T-cell (primary cell): ENCODE measurements around the gene PRKAG2. TPM values are rescaled to one million over a fixed set of nuclear protein-coding genes. Genes with fewer than 3 reads are reported as not detected.
A peak's percentile ranks its signal among the peaks of the same experiment; 100 is the strongest.
"Not testable (repeated sequence)": the region's sequence is repeated elsewhere in the genome, so short reads cannot be mapped to it uniquely, and the experiment has no call there.

ENCODE experiments used
- ATAC-seq, 4 experiments: fragments of 200-7000 bp in 3 of 4; fragments of 150-1000 bp in 1 of 4; cut with Tn5 transposase; replicated peaks in 1 of 4; 1 replicate in 3 of 4; 2 replicates in 1 of 4; pipeline ENCODE4 v1.10.0; 2021; ENCODE audit warnings: moderate library complexity in 3 of 4, mild to moderate bottlenecking in 2 of 4, moderate number of reproducible peaks in 1 of 4
- CTCF ChIA-PET, 2 donors: fragments of 300-600 bp; sonication (Branson Sonifier 250); formaldehyde crosslinking; loops; one replicate each; lab custom pipeline; 2022; ENCODE audit warnings: antibody characterized with exemption in 2 of 2; lab: Charles Lee
- POLR2A ChIA-PET, 2 donors: fragments of 300-600 bp; sonication (Branson Sonifier 250); formaldehyde crosslinking; loops; one replicate each; lab custom pipeline; 2022; ENCODE audit warnings: antibody characterized with exemption in 2 of 2; lab: Charles Lee
- DNase-seq, 35 experiments: peaks; one replicate each; pipeline versions ENCODE4 v3.0.0 to v3.0.0-alpha.2; 2013 to 2023
- H3K27ac ChIP-seq: one replicate; pipeline ENCODE4 v1.5.1; 2013; ENCODE audit warnings: low read length
- H3K27me3 ChIP-seq, 2 experiments: replicated peaks in 1 of 2; 1 replicate in 1 of 2; 2 replicates in 1 of 2; pipeline versions ENCODE4 v1.6.1 to v1.7.0; 2013; ENCODE audit warnings: low read length in 1 of 2, mixed read lengths in 1 of 2; ENCODE audit not compliant: control insufficient read depth in 2 of 2, insufficient read depth in 2 of 2; ENCODE audit errors: extremely low read depth in 1 of 2
- H3K36me3 ChIP-seq, 2 donors: 1 replicate in 1 of 2; 2 replicates in 1 of 2; pipeline versions ENCODE4 v1.6.1 to v1.7.0; 2013; ENCODE audit warnings: low read length in 1 of 2; ENCODE audit not compliant: control insufficient read depth in 2 of 2, insufficient read depth in 1 of 2; ENCODE audit errors: extremely low read depth in 1 of 2
- H3K4me1 ChIP-seq, 2 experiments: 1 replicate in 1 of 2; 2 replicates in 1 of 2; pipeline versions ENCODE4 v1.6.1 to v1.7.0; 2013; ENCODE audit warnings: low read length in 2 of 2, mixed read lengths in 1 of 2; ENCODE audit not compliant: insufficient read depth in 2 of 2, control insufficient read depth in 1 of 2; ENCODE audit errors: extremely low read depth in 1 of 2
- H3K4me3 ChIP-seq, 2 donors: 1 replicate in 1 of 2; 2 replicates in 1 of 2; pipeline versions ENCODE4 v1.5.1 to v1.7.0; 2013; ENCODE audit warnings: mild to moderate bottlenecking in 2 of 2, low read length in 1 of 2, moderate library complexity in 1 of 2; ENCODE audit not compliant: control insufficient read depth in 1 of 2; ENCODE audit errors: extremely low read depth in 1 of 2
- H3K9me3 ChIP-seq: 2 replicates; pipeline ENCODE4 v1.7.0; 2013
- H3K27ac Mint-ChIP-seq, 2 donors: one replicate each; pipeline ENCODE4 v1.8.0; 2020 to 2021; ENCODE audit warnings: mild to moderate bottlenecking in 2 of 2, mixed read lengths in 2 of 2
- H3K27me3 Mint-ChIP-seq, 2 donors: one replicate each; pipeline ENCODE4 v1.8.0; 2021 to 2022; ENCODE audit warnings: mixed read lengths in 2 of 2
- H3K36me3 Mint-ChIP-seq: one replicate; pipeline ENCODE4 v1.8.0; 2021; ENCODE audit warnings: mixed read lengths
- H3K4me1 Mint-ChIP-seq, 3 donors: one replicate each; pipeline ENCODE4 v1.8.0; 2020 to 2022; ENCODE audit warnings: mixed read lengths in 3 of 3, mild to moderate bottlenecking in 1 of 3
- H3K4me3 Mint-ChIP-seq, 3 donors: one replicate each; pipeline ENCODE4 v1.8.0; 2020 to 2022; ENCODE audit warnings: mild to moderate bottlenecking in 3 of 3, mixed read lengths in 3 of 3, moderate library complexity in 3 of 3
- H3K9me3 Mint-ChIP-seq, 3 donors: one replicate each; pipeline ENCODE4 v1.8.0; 2020 to 2022; ENCODE audit warnings: mixed read lengths in 3 of 3
- WGBS: methylation state at CpG from one replicate; pipeline ENCODE4 v1.1.5; 2013; ENCODE audit warnings: missing lambda C conversion rate; ENCODE audit not compliant: insufficient coverage; 5-methylcytosine and 5-hydroxymethylcytosine counted together
- total RNA-seq, 35 experiments: library from RNA in 6 of 35; stranded (reverse) in 6 of 35; fragments of 120-200 nt in 1 of 35; gene quantifications; one replicate each; pipeline versions ENCODE4 v1.2.1 to v1.2.4 and lab custom pipeline; 2013 to 2026

PRKAG2 gene
- total RNA-seq, 5 donors from 2014 or later (not counting 1 experiment from before 2014, with no cell fraction given): 43.0 to 59.9 (median 49.3) TPM

- H3K4me1 Mint-ChIP-seq: peaks cover 43 to 45% (median 44%) of the 10 kb centered on the region in 3 donors
- peak overlapping the region; percentile 80 to 94 (median 86) for H3K4me3 Mint-ChIP-seq
- peak in 34 of 35 experiments; percentile 26 to 71 (median 46) for DNase-seq
- H3K36me3 ChIP-seq, H3K27me3 Mint-ChIP-seq, H3K36me3 Mint-ChIP-seq, H3K27me3 ChIP-seq, H3K9me3 ChIP-seq, H3K9me3 Mint-ChIP-seq: not testable (repeated sequence)
- peak overlapping the region; percentile 64 to 74 for H3K4me3 ChIP-seq
- ChIA-PET POLR2A (interaction anchor here in 1 of 2 donors (0.6 to 1.3 kb wide), 3 partner anchors 57 to 113 kb away, joined by 3 to 6 read pairs (median 4); no protein-coding TSS in a partner anchor), CTCF (interaction anchor here in 1 of 2 donors (0.6 to 1.1 kb wide), 2 partner anchors 38 to 113 kb away, joined by 5 to 6 read pairs; no protein-coding TSS in a partner anchor)
- peak overlapping the region; percentile 97 for H3K27ac Mint-ChIP-seq
- ATAC-seq: peak; percentile 65 to 75 (median 73)
- peaks cover 17 to 37% of the 10 kb centered on the region in 2 experiments for H3K4me1 ChIP-seq
- peak overlapping the region; percentile 68 for H3K27ac ChIP-seq
- 0% methylated on average over 73 of the region's 118 CpGs for WGBS
Observed at GRCh38 chr7:151518947-151519764, 357.8 kb downstream of the PRKAG2 start.

DNA sequence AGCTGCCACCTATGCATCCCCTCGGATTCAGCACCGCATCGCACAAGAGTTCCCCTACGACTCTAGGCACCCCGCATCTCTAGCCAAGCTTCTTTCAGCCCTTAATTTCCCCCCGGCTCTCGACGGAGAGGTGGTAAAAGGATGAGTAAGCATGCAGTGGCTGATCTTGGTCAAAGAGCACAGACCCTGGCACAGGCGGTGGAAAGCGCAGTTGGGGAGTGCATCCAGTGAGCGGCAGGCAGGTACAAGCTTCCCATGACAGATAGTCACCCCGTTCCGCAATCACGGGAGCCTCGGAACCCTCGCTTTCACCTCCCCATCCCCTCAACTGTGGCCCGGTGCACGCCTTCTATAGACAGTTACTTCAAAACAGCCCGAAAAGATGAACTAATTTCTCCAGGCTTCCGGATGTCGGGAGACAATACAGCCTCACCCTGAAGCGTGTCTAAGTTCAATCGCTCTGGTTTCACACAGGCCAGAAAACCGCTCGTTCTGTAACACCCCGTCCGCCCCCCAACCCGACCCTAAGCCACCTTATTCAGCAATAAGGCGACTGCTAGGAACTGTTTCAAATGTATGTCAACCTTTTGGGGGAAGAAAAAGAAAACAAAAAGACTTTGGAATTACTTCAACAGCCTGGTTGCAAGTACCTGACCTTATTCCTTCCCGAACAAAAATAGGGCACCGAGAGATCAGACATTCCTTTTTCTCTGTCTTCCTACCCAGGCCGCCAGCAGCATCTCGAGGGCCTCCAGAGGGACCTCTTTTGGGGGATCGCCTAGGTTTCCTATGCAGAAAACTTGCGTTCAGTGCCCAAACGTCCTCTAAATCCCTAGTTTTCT lies 358.6 kb downstream of the PRKAG2 start:
- Mint-ChIP-seq H3K4me3 (peak overlapping the region; percentile 80 to 90 (median 86)), H3K27ac (peak overlapping the region; percentile 85 to 89), H3K9me3 (no peaks in the 10 kb centered on the region), H3K36me3 (peaks cover 8% of the 10 kb centered on the region), H3K27me3 (no peaks in the 10 kb centered on the region), H3K4me1 (peaks cover 51 to 53% (median 51%) of the 10 kb centered on the region in 3 donors)
- Histone ChIP-seq H3K4me3 (peak overlapping the region; percentile 64 to 74), H3K27me3 (peaks cover 0 to 4% of the 10 kb centered on the region in 2 experiments), H3K36me3 (no peaks in the 10 kb centered on the region), H3K4me1 (peaks cover 17 to 37% of the 10 kb centered on the region in 2 experiments), H3K27ac (peak overlapping the region; percentile 58), H3K9me3 (no peaks in the 10 kb centered on the region)
- DNase-seq (peak; percentile 1 to 60 (median 27)), ATAC-seq (no peak)
- 0% methylated on average over 23 of the region's 36 CpGs for WGBS
- POLR2A ChIA-PET: interaction anchor here (0.6 kb wide), 3 partner anchors 58 to 114 kb away, joined by 3 to 4 read pairs (median 4); no protein-coding TSS in a partner anchor
- CTCF ChIA-PET: interaction anchor here in 1 of 2 donors (0.6 kb wide), 1 partner anchor 21 kb away, joined by 4 read pairs; no protein-coding TSS in a partner anchor

DNA sequence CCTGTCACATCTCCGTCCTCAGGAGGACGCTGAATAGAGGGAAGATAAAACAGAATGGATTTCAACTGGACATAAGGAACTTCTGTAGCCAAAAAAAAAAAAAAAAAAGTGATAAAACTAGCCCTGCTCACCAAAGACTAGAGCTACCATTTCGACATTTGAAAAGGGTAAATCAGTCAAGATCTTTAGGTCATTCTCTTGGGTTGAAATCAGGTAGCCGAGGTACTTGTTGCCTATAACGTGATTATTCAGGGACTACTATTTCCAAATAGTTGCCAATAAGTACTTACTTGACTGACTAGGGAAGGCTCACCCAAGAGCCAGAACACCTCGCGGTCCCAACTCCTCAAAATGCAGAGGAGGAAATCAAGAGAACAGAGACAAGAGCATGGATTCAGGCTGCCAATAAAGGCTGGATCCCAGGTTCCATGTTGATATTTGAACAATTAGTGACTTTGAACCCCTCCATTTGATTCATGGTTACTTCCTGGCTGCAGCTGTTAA lies 359.3 kb downstream of the PRKAG2 start:
- ChIA-PET CTCF (interaction anchor here in 1 of 2 donors (0.6 kb wide), 1 partner anchor 21 kb away, joined by 4 read pairs; no protein-coding TSS in a partner anchor), POLR2A (interaction anchor here (0.6 to 0.7 kb wide), 3 partner anchors 99 to 244 kb away, joined by 3 to 4 read pairs (median 4); no protein-coding TSS in a partner anchor)
- no peak for ATAC-seq
- WGBS: 92% methylated on average over 3 of the region's 7 CpGs
- Mint-ChIP-seq H3K27ac (peak overlapping the region; percentile 85 to 89), H3K4me3 (peak overlapping the region; percentile 80 to 90 (median 86)), H3K4me1 (peaks cover 55 to 59% (median 58%) of the 10 kb centered on the region in 3 donors), H3K9me3 (no peaks in the 10 kb centered on the region), H3K36me3 (peaks cover 8% of the 10 kb centered on the region), H3K27me3 (no peaks in the 10 kb centered on the region)
- Histone ChIP-seq H3K27me3 (peaks cover 0 to 4% of the 10 kb centered on the region in 2 experiments), H3K9me3 (no peaks in the 10 kb centered on the region), H3K27ac (peak overlapping the region; percentile 58), H3K36me3 (no peaks in the 10 kb centered on the region), H3K4me3 (peak overlapping the region; percentile 64 to 74), H3K4me1 (peaks cover 18 to 37% of the 10 kb centered on the region in 2 experiments)
- DNase-seq: no peak

GRCh38 chr7:151515276-151515565 lies 361.7 kb downstream of the PRKAG2 start:
- POLR2A ChIA-PET: interaction anchor here in 1 of 2 donors (0.5 to 1.3 kb wide), 2 partner anchors 16 to 149 kb away, joined by 3 to 4 read pairs; no protein-coding TSS in a partner anchor
- H3K27me3 ChIP-seq: no peaks in the 10 kb centered on the region
- H3K9me3 ChIP-seq: no peaks in the 10 kb centered on the region
- peaks cover 24 to 38% of the 10 kb centered on the region in 2 experiments for H3K4me1 ChIP-seq
- no peak overlapping the region for H3K27ac Mint-ChIP-seq
- H3K4me1 Mint-ChIP-seq: peaks cover 75 to 79% (median 76%) of the 10 kb centered on the region in 3 donors
- no peak for ATAC-seq
- H3K36me3 ChIP-seq: no peaks in the 10 kb centered on the region
- H3K4me3 Mint-ChIP-seq: no peak overlapping the region
- H3K36me3 Mint-ChIP-seq: peaks cover 8% of the 10 kb centered on the region
- no peaks in the 10 kb centered on the region for H3K27me3 Mint-ChIP-seq
- CTCF ChIA-PET: no interaction called here
- H3K27ac ChIP-seq: no peak overlapping the region
- H3K4me3 ChIP-seq: no peak overlapping the region
- H3K9me3 Mint-ChIP-seq: no peaks in the 10 kb centered on the region
- no peak for DNase-seq

DNA sequence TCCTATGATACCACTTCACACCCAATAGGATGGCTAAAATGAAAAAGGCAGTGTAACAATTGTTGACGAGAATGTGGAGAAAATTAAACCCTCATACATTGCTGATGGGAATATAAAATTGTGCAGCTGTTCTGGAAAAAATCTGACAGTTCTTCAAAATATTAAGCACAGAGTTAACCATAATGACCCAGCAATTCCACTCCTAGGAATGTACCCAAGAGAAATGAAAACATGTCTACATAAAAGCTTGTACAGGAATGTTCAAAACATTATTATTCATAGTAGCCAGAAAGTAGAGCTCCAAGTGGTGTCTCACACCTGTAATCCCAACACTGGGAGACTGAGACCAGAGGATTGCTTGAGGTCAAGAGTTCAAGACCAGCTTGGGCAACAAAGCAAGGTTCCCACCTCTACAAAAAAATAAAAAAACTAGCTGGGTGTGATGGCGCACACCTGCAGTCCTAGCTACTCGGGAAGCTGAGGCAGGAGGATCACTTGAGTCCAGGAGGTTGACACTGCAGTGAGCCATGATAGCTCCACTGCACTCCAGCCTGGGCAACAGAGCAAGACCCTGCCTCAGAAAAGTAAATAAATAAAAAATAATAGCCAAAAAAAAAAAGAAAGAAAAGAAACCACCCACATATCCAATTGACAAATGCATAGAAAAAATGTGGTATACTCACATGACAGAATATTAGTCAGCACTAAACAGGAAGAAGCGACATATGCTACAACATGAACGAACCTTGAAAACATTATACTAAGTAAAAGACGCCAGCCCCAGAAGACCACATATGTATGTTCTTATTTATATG lies 362.2 kb downstream of the PRKAG2 start:
- H3K36me3 Mint-ChIP-seq: peaks cover 8% of the 10 kb centered on the region
- peaks cover 78 to 85% (median 79%) of the 10 kb centered on the region in 3 donors for H3K4me1 Mint-ChIP-seq
- no peaks in the 10 kb centered on the region for H3K36me3 ChIP-seq
- no peaks in the 10 kb centered on the region for H3K9me3 Mint-ChIP-seq
- ATAC-seq: no peak
- H3K27ac ChIP-seq: no peak overlapping the region
- no peak overlapping the region for H3K4me3 Mint-ChIP-seq
- no peaks in the 10 kb centered on the region for H3K9me3 ChIP-seq
- CTCF ChIA-PET: interaction anchor here in 1 of 2 donors (1.1 kb wide), 1 partner anchor 9 kb away, joined by 3 read pairs; no protein-coding TSS in a partner anchor
- POLR2A ChIA-PET: interaction anchor here in 1 of 2 donors (0.7 to 1.3 kb wide), 2 partner anchors 16 to 37 kb away, joined by 3 to 6 read pairs; no protein-coding TSS in a partner anchor
- H3K27ac Mint-ChIP-seq: no peak overlapping the region
- DNase-seq: no peak
- no peaks in the 10 kb centered on the region for H3K27me3 Mint-ChIP-seq
- no peaks in the 10 kb centered on the region for H3K27me3 ChIP-seq
- no peak overlapping the region for H3K4me3 ChIP-seq
- peaks cover 24 to 41% of the 10 kb centered on the region in 2 experiments for H3K4me1 ChIP-seq
- WGBS: 100% methylated on average over 2 of the region's 6 CpGs
